Measurements from ENCODE around the gene MALL. TPM values are rescaled to one million over a fixed set of nuclear protein-coding genes. Genes with fewer than 3 reads are reported as not detected.
"Not testable (repeated sequence)": the region's sequence is repeated elsewhere in the genome, so short reads cannot be mapped to it uniquely, and the experiment has no call there.

The MALL gene
- total RNA-seq, 1 donor from 2014 or later = not detected

DNA sequence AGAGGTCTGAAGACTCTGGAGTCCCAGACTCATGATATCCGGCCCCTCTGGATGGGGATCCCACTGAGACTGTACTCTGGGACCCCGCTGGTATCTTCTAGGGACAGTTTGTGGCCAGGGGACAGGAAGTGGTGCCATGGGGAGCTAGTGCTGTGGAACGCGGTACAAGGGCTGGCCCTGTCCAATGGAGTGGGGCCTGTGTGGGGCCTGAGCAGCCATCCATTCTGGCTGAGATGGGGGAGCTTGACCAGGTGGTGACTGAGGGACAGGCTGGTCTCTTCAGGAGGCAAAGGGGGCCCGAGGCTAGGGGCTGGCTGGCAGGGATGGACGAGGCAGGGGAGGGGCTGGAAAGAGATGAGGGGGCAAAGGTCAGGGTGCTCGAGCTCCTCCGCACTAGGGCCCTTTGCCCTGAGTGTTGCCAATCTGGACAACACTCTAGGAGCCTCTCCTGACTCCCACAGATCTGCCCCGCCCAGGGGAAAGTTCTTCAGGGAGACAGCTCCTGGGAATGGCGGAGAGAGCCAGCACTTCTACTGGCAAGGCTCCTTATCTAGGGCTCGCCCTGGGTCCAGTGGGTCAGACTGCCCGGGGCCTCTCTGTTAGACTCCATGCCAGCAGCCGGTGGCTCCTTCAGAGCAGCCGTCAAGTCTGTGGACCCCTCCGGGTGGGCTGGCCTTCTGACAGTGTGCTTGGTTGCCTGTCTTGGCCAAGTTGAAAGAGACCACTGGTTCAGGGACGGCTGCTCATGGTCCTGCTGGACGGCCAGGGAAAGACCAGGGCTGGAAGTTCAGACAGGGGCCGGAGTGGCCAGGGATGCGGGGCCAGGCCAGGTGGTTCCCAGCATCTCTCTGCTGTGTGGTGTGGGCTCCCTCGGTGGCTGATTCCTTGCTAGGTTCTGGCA lies 12.3 kb downstream of the MALL start:
- DNase-seq = no peak
- H3K27ac Mint-ChIP-seq = no peak overlapping the region
- H3K4me1 Mint-ChIP-seq = no peaks in the 10 kb centered on the region
- peaks cover 43% of the 10 kb centered on the region for H3K27me3 Mint-ChIP-seq
- H3K36me3 Mint-ChIP-seq (ENCODE audit: low read depth) = no peaks in the 10 kb centered on the region
- peaks cover 4% of the 10 kb centered on the region for H3K9me3 Mint-ChIP-seq
- CTCF ChIA-PET = no interaction called here
- no peak overlapping the region for H3K4me3 Mint-ChIP-seq
- POLR2A ChIA-PET = no interaction called here
- intact Hi-C loops (cut with micrococcal nuclease) = no loop called here
- no peak for ATAC-seq (ENCODE audit: low read depth)
- TF ChIP-seq, protein P1, sequence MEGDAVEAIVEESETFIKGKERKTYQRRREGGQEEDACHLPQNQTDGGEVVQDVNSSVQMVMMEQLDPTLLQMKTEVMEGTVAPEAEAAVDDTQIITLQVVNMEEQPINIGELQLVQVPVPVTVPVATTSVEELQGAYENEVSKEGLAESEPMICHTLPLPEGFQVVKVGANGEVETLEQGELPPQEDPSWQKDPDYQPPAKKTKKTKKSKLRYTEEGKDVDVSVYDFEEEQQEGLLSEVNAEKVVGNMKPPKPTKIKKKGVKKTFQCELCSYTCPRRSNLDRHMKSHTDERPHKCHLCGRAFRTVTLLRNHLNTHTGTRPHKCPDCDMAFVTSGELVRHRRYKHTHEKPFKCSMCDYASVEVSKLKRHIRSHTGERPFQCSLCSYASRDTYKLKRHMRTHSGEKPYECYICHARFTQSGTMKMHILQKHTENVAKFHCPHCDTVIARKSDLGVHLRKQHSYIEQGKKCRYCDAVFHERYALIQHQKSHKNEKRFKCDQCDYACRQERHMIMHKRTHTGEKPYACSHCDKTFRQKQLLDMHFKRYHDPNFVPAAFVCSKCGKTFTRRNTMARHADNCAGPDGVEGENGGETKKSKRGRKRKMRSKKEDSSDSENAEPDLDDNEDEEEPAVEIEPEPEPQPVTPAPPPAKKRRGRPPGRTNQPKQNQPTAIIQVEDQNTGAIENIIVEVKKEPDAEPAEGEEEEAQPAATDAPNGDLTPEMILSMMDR (IDR thresholded peaks at IDR 0.05) = no peak

DNA sequence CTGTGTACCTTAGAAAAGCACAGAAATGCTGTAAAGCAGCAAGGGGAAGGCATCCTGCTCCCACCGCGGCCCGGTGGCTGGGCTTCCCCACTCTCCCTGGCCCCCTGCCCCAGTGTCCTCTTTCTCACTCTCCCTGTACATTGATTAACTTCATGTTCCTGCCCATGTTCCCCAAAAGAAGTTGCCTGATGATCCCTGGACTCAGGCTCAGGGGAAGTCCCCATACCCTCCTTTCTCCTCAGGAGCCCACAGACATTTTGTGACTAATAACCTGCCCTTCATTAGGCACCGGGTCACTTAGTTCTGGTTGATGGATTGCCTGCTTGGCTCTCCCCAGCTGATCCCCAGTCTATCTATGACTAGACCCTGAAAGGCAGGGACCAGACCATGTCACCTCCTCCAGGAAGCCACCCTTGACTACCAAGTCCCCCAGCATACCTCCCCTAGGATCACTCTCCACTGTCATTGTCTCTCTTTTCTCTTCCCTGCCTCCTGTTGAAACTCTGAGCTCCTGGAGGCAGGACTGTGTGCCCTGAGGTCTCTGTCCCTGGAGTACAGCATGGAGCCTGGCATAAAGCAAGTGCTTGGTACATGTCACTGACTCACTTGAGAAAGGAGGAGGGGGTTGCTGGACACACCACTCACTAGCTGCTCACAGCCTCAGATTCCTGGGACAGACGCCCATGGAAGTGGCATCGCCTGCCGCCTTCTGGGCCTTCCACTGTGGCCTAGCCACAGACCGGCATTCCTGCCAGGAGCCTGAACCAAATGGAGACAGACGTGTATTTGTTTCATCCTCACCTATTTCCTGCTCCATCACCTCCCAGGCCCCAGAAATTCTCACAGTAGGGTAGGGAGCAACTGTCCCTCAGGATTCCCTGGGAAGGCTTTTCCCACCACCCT lies 13.5 kb downstream of the MALL start:
- Mint-ChIP-seq H3K9me3 (peaks cover 7% of the 10 kb centered on the region), H3K27me3 (peaks cover 34% of the 10 kb centered on the region), H3K4me1 (no peaks in the 10 kb centered on the region), H3K4me3 (no peak overlapping the region), H3K36me3 (ENCODE audit: low read depth) (no peaks in the 10 kb centered on the region), H3K27ac (peak overlapping the region; percentile 2)
- ChIA-PET CTCF (no interaction called here), POLR2A (no interaction called here)
- no peak for DNase-seq
- ATAC-seq (ENCODE audit: low read depth) = no peak
- TF ChIP-seq, protein P1 (IDR thresholded peaks at IDR 0.05) = no peak
- intact Hi-C loops (cut with micrococcal nuclease) = no loop called here

DNA sequence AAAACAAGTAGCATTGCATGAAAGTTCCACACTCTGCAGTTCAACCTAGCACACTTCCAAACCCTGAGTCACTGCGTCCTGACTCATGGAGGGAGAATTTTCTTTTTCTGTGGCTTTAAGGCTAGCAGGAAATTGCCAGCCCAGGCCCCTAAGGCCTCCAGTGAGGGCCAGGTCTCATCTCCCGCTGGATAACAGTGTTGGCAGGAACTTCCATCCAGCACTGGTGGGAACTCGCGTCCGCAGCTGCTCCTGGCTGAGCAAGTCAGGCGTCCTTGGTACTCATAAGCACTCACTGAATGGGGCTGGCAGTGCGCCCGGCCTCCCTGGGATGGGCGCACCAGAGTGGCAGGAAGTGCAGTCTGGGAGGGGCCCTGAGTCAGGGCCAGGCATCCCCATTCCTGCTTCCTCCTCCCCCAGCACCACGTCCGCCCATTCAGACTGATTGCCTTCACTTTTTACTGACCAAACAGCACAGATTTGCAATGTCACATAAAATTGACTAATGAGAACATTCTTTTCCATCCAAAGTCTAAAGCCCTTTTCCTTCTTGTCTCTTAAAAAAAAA lies 14.3 kb downstream of the MALL start:
- H3K27ac Mint-ChIP-seq = no peak overlapping the region
- peaks cover 5% of the 10 kb centered on the region for H3K9me3 Mint-ChIP-seq
- DNase-seq = no peak
- no peak overlapping the region for H3K4me3 Mint-ChIP-seq
- intact Hi-C loops (cut with micrococcal nuclease) = no loop called here
- TF ChIP-seq, protein P1 (IDR thresholded peaks at IDR 0.05) = no peak
- H3K27me3 Mint-ChIP-seq = peaks cover 28% of the 10 kb centered on the region
- POLR2A ChIA-PET = no interaction called here
- ATAC-seq (ENCODE audit: low read depth) = no peak
- no peaks in the 10 kb centered on the region for H3K36me3 Mint-ChIP-seq (ENCODE audit: low read depth)
- H3K4me1 Mint-ChIP-seq = no peaks in the 10 kb centered on the region
- CTCF ChIA-PET = no interaction called here

DNA sequence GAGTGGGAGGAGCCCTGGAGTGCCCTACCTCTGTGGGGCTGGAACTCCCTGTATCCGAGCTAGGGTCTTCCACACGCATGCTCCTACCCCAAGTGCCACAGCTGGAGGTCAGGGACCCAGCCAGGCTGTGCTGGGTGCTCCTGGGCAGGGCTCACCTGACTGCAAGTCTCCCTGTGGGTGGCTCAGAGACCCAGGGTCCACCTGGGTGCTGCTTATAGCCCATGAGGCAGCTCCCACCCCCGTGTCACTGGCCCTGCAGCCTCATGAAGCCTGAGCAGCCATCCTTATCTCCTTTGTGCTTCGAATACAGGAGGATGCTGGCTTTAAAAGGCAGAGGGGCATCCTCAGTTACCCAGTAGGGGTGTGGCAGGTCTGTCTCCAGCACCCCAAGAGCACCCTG lies 14.7 kb downstream of the MALL start:
- POLR2A ChIA-PET; H3K36me3 Mint-ChIP-seq (ENCODE audit: low read depth); intact Hi-C loops (cut with micrococcal nuclease); DNase-seq; H3K27ac Mint-ChIP-seq; H3K4me3 Mint-ChIP-seq; CTCF ChIA-PET; ATAC-seq (ENCODE audit: low read depth); H3K4me1 Mint-ChIP-seq; H3K9me3 Mint-ChIP-seq: not testable (repeated sequence)
- H3K27me3 Mint-ChIP-seq = peaks cover 27% of the 10 kb centered on the region

DNA sequence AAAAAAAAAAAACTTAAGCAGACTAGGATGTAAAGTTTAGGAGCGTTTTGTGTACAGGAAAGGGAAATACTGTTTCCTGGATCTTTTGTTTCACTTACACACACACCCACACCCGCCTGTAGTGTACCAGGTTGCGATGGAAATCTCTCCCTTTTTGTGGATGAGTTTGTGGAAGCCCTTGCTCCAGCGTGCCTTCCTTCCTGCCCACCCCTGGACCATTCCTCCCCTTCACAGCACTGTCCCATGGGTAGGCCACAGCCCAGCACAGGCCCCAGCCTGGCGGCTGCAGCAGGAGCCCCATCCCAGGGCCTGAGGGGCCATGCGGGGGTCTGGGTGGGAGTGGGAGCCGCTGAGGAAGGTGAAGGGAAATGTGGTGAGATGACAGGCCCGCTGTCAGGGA lies 15.1 kb downstream of the MALL start:
- intact Hi-C loops (cut with micrococcal nuclease) = no loop called here

More for the DNA sequence above, 15.1 kb downstream of the MALL start:
- H3K36me3 Mint-ChIP-seq (ENCODE audit: low read depth) = no peaks in the 10 kb centered on the region
- ChIA-PET CTCF (no interaction called here), POLR2A (no interaction called here)
- H3K27me3 Mint-ChIP-seq = peaks cover 25% of the 10 kb centered on the region
- ATAC-seq (ENCODE audit: low read depth) (no peak), DNase-seq (no peak)
- H3K9me3 Mint-ChIP-seq = peaks cover 5% of the 10 kb centered on the region
- no peak overlapping the region for H3K4me3 Mint-ChIP-seq
- TF ChIP-seq, protein P1 (IDR thresholded peaks at IDR 0.05) = no peak
- no peaks in the 10 kb centered on the region for H3K4me1 Mint-ChIP-seq
- H3K27ac Mint-ChIP-seq = no peak overlapping the region

Measured in activated B cell treated with CpG ODN at 0.5 μM for 24 hours (primary cell).